B cell (primary cell): ENCODE results near the gene C1orf35. TPM values are rescaled to one million over a fixed set of nuclear protein-coding genes. Genes with fewer than 3 reads are reported as not detected.

ENCODE experiments used
- ATAC-seq: fragments of 200-7000 bp; cut with Tn5 transposase; one replicate; pipeline ENCODE4 v1.10.0; 2021; ENCODE audit warnings: low read depth, mild to moderate bottlenecking, moderate number of reproducible peaks, moderate library complexity
- CTCF ChIA-PET: fragments of 350-600 bp; sonication (Branson Sonifier 250); formaldehyde crosslinking; loops from one replicate; lab custom pipeline; 2021; ENCODE audit warnings: antibody characterized with exemption, inconsistent platforms; lab: Charles Lee
- POLR2A ChIA-PET: fragments of 350-600 bp; sonication (Branson Sonifier 250); formaldehyde crosslinking; loops from one replicate; lab custom pipeline; 2021; ENCODE audit warnings: antibody characterized with exemption; lab: Charles Lee
- DNase-seq: peaks from one replicate; pipeline ENCODE4 v3.0.0; 2013
- H2AFZ ChIP-seq: 2 replicates; pipeline ENCODE4 v1.6.1; 2012; ENCODE audit warnings: mild to moderate bottlenecking, low read depth, low read length; ENCODE audit not compliant: insufficient read depth, poor library complexity, severe bottlenecking
- H3K27ac ChIP-seq, 2 donors: 1 replicate in 1 of 2; 2 replicates in 1 of 2; pipeline ENCODE4 v1.5.1; 2012 to 2013; ENCODE audit warnings: low read length in 2 of 2, mild to moderate bottlenecking in 2 of 2, moderate library complexity in 1 of 2
- H3K27me3 ChIP-seq, 4 experiments: fragments of 200-600 bp in 1 of 4; sonication (generic) in 1 of 4; replicated peaks in 1 of 4; 1 replicate in 2 of 4; 2 replicates in 2 of 4; pipeline versions ENCODE4 v1.6.1 to v1.7.0; 2013 to 2016; ENCODE audit warnings: low read length in 3 of 4, mild to moderate bottlenecking in 2 of 4, mixed read lengths in 1 of 4, moderate library complexity in 1 of 4; ENCODE audit not compliant: insufficient read depth in 4 of 4, control insufficient read depth in 3 of 4; ENCODE audit errors: control extremely low read depth in 1 of 4
- H3K36me3 ChIP-seq, 2 experiments: replicated peaks in 1 of 2; 1 replicate in 1 of 2; 2 replicates in 1 of 2; pipeline versions ENCODE4 v1.6.1 to v1.7.1; 2013; ENCODE audit warnings: low read length in 1 of 2; ENCODE audit not compliant: insufficient read depth in 2 of 2, control insufficient read depth in 1 of 2; ENCODE audit errors: control extremely low read depth in 1 of 2, extremely low read depth in 1 of 2
- H3K4me1 ChIP-seq, 2 donors: fragments of 200-600 bp in 1 of 2; sonication (generic) in 1 of 2; 1 replicate in 1 of 2; 2 replicates in 1 of 2; pipeline versions ENCODE4 v1.5.1 to v1.6.1; 2013 to 2017; ENCODE audit warnings: low read length in 2 of 2; ENCODE audit not compliant: control insufficient read depth in 2 of 2, insufficient read depth in 2 of 2
- H3K4me2 ChIP-seq: replicated peaks from 2 replicates; pipeline ENCODE3; 2012; ENCODE audit warnings: mild to moderate bottlenecking, low read depth, low read length; ENCODE audit not compliant: poor library complexity, severe bottlenecking
- H3K4me3 ChIP-seq, 5 experiments: fragments of 200-600 bp in 1 of 5; sonication (generic) in 1 of 5; 1 replicate in 3 of 5; 2 replicates in 2 of 5; pipeline versions ENCODE4 v1.5.1 to v1.7.0; 2011 to 2016; ENCODE audit warnings: low read length in 4 of 5, mild to moderate bottlenecking in 4 of 5, low read depth in 2 of 5, control low read depth in 1 of 5, moderate library complexity in 1 of 5; ENCODE audit not compliant: insufficient read depth in 1 of 5; ENCODE audit errors: control extremely low read depth in 1 of 5, extremely low read depth in 1 of 5
- H3K79me2 ChIP-seq: fragments of 200-600 bp; sonication (generic); one replicate; pipeline ENCODE4 v1.6.0; 2016; ENCODE audit warnings: low read length; ENCODE audit not compliant: control insufficient read depth, insufficient read depth
- H3K9ac ChIP-seq: fragments of 200-600 bp; sonication (generic); 2 replicates; pipeline ENCODE4 v1.6.1; 2017; ENCODE audit warnings: mild to moderate bottlenecking, low read length, moderate library complexity
- H3K9me3 ChIP-seq, 3 donors: one replicate each; pipeline versions ENCODE4 v1.6.1 to v1.7.1; 2013; ENCODE audit warnings: low read length in 2 of 3; ENCODE audit not compliant: control insufficient read depth in 2 of 3, insufficient read depth in 1 of 3; ENCODE audit errors: control extremely low read depth in 1 of 3
- H4K20me1 ChIP-seq: 2 replicates; pipeline ENCODE4 v1.6.0; 2012; ENCODE audit warnings: mild to moderate bottlenecking, low read length; ENCODE audit not compliant: insufficient read depth, control insufficient read depth, poor library complexity, severe bottlenecking
- H3K27ac Mint-ChIP-seq: one replicate; pipeline ENCODE4 v1.8.0; 2021; ENCODE audit warnings: mixed read lengths
- H3K27me3 Mint-ChIP-seq: one replicate; pipeline ENCODE4 v1.8.0; 2021; ENCODE audit warnings: mixed read lengths
- H3K4me1 Mint-ChIP-seq: one replicate; pipeline ENCODE4 v1.8.0; 2021; ENCODE audit warnings: mixed read lengths
- H3K4me3 Mint-ChIP-seq: one replicate; pipeline ENCODE4 v1.8.0; 2021; ENCODE audit warnings: mixed read lengths
- H3K9me3 Mint-ChIP-seq: one replicate; pipeline ENCODE4 v1.8.0; 2022; ENCODE audit warnings: mixed read lengths; ENCODE audit not compliant: insufficient read depth
- CTCF ChIP-seq: fragments of 200-600 bp; IDR thresholded peaks from one replicate; pipeline ENCODE4 v1.8.0; 2022; ENCODE audit warnings: antibody characterized with exemption, mild to moderate bottlenecking
- EZH2 ChIP-seq: IDR thresholded peaks from 2 replicates; pipeline ENCODE4 v1.6.1; 2012; ENCODE audit warnings: borderline replicate concordance, low read depth, mild to moderate bottlenecking, moderate library complexity, low read length; ENCODE audit not compliant: insufficient read depth, poor library complexity, severe bottlenecking
- WGBS: methylation state at CpG from one replicate; pipeline ENCODE4 v1.1.5; 2013; ENCODE audit warnings: missing lambda C conversion rate; ENCODE audit not compliant: insufficient coverage; 5-methylcytosine and 5-hydroxymethylcytosine counted together
- intact Hi-C: fragments of 100-400 bp; cut with micrococcal nuclease; formaldehyde crosslinking; loops from one replicate; pipeline ENCODE4 v1.10.0; 2022
- polyA plus RNA-seq: library from polyadenylated mRNA; depleted of rRNA; stranded (reverse); fragments of >200 nt; gene quantifications from 2 replicates; pipeline ENCODE4 v1.2.3, GENCODE V29; 2012
- total RNA-seq, 2 donors: library from RNA; stranded (reverse); fragments of 120-200 nt in 1 of 2; gene quantifications; 1 replicate in 1 of 2; 2 replicates in 1 of 2; pipeline versions ENCODE4 v1.2.3 to v1.2.4, GENCODE V29; 2013 to 2022

C1orf35 gene
- total and polyA plus RNA-seq, 2 donors (not counting 1 experiment from before 2014, with no cell fraction given): 24.1 to 41.0 TPM

DNA sequence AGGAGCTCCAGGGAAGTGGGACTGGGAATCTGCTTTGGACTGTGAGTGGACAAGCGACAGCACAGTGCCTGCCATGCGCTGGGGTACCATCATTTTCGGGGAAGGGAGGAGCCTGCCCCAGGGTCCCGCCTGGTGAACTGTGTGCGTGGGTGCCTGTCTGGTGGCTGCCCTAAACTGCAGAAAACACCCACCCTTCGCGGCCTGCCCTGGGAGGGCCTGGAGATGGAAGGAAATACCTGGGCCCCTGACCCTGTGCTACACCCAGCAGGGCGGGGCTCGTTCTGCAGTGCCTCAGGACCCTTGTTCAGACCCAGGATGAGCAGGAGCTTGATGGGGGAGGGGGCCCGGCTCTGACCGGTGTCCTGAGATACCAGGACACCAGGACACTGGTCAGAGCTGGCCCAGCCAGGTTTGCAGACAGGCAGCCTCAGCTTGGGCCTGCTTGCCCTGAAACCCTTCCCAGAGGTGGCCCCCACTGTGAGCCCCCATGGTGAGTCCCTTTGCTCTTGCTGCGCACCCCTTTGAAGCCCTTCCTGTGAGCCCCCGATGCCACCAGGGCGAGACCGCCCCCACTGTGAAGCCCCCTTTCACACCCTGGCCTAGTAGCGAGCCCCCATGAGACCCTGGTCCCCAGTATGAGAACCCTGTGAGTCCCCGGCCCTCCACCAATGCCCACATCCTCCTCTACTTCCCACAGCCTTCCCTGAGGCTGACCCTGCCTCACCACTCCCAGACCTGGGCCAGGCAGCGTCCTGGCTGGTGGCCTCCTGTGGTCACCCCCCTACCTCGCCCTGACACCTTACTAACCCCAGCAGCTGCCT lies 49.2 kb upstream of the C1orf35 start:
- Histone ChIP-seq H3K36me3 (peaks cover 0 to 18% of the 10 kb centered on the region in 2 experiments), H3K9ac (no peak overlapping the region), H3K9me3 (peaks cover 0 to 2% (median 0%) of the 10 kb centered on the region in 3 donors), H2AFZ (no peak overlapping the region), H3K4me1 (peaks cover 0 to 2% of the 10 kb centered on the region in 2 donors), H3K27ac (no peak overlapping the region), H3K79me2 (no peaks in the 10 kb centered on the region), H3K4me2 (no peak overlapping the region), H3K27me3 (peaks cover 0 to 14% (median 0%) of the 10 kb centered on the region in 4 experiments), H3K4me3 (no peak overlapping the region), H4K20me1 (peaks cover 29% of the 10 kb centered on the region)
- TF ChIP-seq EZH2 (no peak), CTCF (no peak)
- ATAC-seq: no peak
- Mint-ChIP-seq H3K4me1 (no peaks in the 10 kb centered on the region), H3K27ac (no peak overlapping the region), H3K4me3 (no peak overlapping the region), H3K27me3 (no peaks in the 10 kb centered on the region), H3K9me3 (no peaks in the 10 kb centered on the region)
- intact Hi-C loops: no loop called here
- POLR2A ChIA-PET: no interaction called here
- 90% methylated on average over 17 of the region's 19 CpGs for WGBS
- CTCF ChIA-PET: no interaction called here
- DNase-seq: no peak

DNA sequence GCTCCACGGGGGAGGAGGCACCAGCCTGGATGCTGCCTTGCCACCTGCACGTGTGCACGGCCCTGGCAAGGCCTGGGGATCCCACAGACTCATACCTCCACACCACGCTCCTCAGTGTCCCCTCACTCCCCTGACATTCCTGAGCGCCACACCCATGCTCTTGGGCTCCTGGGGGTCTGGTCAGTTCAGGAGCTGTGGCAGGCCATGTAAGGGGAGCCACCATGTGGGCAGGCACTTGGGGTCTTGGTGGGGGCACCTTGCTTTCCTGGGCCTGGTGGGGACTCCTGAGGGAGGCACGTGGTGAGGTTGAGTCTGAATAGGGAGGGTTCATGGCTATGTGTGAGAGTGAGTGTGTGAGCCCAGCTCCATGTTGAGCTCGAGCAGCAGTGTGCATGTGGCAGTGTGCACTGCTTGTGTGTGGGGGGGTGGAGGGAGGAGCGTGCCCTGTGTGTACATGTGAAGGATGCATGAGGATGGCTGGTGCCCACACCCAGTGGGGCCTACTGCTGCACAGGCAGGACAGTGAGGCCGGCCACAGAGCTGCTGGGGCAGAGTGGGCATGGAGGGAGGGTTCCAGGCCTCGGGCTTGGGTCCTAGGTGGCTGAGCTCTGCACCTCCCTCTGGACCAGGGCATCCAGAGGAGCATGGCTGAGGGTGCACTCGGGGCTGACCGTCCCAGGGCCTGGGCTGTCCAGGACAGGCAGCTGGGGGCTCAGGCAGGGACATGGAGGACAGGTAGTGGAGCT lies 48.2 kb upstream of the C1orf35 start:
- peaks cover 0 to 4% (median 0%) of the 10 kb centered on the region in 4 experiments for H3K27me3 ChIP-seq
- Mint-ChIP-seq H3K27ac (peak overlapping the region; percentile 3), H3K27me3 (no peaks in the 10 kb centered on the region), H3K9me3 (no peaks in the 10 kb centered on the region), H3K4me1 (no peaks in the 10 kb centered on the region), H3K4me3 (no peak overlapping the region)
- TF ChIP-seq CTCF: no peak
- no peak for TF ChIP-seq EZH2
- DNase-seq (no peak), ATAC-seq (no peak)
- H2AFZ ChIP-seq: no peak overlapping the region
- intact Hi-C loops: no loop called here
- H3K9ac ChIP-seq: no peak overlapping the region
- no peak overlapping the region for H3K27ac ChIP-seq
- peaks cover 0 to 27% of the 10 kb centered on the region in 2 experiments for H3K36me3 ChIP-seq
- CTCF ChIA-PET: no interaction called here
- H3K79me2 ChIP-seq: peaks cover 3% of the 10 kb centered on the region
- 79% methylated on average over 10 of the region's 12 CpGs for WGBS
- POLR2A ChIA-PET: no interaction called here
- no peaks in the 10 kb centered on the region for H3K4me1 ChIP-seq
- no peaks in the 10 kb centered on the region for H3K9me3 ChIP-seq
- no peak overlapping the region for H3K4me3 ChIP-seq
- peaks cover 38% of the 10 kb centered on the region for H4K20me1 ChIP-seq
- H3K4me2 ChIP-seq: no peak overlapping the region
